NK-92 (cell line): ENCODE measurements around the gene BCL2L15.

Experiments
- DNase-seq: peaks from one replicate; lab custom pipeline; 2025; ENCODE audit not compliant: unreplicated experiment; lab: John Stamatoyannopoulos, UW

Gene BCL2L15

DNA sequence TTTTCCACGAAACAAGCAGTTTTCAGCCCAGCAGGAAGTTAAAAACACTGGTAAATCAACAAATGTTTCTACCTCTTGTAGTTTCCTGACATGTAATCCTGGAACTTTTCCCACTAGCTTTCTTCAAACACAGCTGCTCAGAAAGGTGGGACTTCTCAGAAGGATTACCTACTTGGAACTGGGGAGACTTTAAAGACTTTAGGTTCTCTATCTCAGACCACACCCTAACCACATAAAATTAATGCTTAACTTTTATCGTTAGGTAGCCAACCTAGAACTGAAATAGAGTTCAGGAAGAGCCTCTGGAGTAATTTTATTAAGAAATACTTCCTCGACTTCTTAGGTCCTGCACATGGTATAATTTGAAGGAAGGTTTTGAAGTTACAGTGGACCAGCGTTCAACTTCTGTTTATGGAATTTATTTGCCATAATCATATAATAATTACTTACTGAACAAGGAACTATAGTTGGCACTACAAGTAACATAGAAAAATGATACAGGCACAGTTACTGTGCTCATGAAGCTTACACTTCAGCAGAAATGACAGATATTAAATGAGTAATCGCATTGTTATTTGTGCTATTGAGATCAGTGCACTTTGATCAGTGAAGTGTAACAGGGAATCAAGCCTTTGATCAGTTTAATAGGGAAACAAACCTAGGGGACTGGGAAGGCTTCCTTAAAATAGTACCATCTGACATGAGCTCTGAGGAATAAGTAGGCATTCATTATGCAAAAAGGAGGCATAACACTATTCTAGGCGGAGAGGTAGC is at the start of gene BCL2L15:
BCL2L15 (minus strand) TSS at position 180 of the 774 bp plus-strand sequence. CDS start 206 bp downstream, outside the sequence.
- DNase-seq: no peak

DNA sequence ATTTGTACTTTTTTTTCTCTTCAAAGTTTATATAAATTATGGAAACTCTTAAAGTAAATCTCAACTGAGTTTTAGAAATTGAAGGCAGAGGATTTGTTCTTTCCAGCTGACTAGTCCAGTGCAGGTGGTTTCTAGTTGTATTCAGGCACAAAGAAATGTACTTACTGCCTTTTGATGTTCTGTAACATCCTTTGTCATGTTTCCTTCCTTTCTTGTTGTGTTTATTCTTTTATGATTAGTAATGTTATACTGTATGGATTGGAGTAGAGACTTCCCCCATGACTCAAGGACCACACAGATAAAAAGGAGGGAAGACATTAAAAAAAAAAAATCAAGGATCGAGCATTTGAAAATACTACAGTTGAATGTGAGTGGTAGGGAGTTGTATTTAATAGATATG is 49.8 kb upstream of the BCL2L15 start:
- no peak for DNase-seq

DNA sequence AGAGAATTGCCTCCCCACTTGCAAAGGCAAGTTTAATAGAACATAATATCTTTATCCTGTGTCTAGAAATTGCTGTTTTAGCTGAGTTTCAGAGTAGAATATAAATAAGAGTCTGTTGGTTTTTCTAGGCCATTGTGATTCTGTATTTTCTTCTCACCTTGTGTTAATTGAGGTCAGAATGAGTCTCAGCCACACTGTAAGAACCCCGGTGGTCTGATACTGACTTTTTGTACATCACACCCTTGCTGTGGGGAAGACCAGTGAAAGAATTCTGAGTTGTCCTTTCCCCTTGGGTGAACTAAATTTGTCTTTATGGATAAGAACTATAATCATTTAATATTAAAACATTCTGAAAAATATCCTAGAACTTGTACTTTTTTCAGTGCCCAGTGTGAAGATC is 48.6 kb upstream of the BCL2L15 start:
- DNase-seq: no peak

DNA sequence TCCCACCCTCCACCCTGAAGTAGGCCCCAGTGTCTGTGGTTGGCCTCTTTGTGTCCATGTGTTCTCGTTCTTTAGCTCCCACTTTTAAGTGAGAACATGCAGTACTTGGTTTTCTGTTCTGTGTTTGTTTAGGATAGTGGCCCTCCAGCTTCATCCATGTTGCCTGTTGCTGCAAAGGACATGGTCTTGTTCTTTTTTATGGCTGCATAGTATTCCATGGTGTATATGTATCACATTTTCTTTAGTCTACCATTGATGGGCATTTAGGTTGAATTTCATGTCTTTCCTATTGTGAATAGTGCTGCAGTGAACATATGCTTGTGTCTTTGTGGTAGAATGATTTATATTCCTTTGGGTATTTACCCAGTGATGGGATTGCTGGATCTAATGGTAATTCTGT is 47.8 kb upstream of the BCL2L15 start:
- DNase-seq: no peak

DNA sequence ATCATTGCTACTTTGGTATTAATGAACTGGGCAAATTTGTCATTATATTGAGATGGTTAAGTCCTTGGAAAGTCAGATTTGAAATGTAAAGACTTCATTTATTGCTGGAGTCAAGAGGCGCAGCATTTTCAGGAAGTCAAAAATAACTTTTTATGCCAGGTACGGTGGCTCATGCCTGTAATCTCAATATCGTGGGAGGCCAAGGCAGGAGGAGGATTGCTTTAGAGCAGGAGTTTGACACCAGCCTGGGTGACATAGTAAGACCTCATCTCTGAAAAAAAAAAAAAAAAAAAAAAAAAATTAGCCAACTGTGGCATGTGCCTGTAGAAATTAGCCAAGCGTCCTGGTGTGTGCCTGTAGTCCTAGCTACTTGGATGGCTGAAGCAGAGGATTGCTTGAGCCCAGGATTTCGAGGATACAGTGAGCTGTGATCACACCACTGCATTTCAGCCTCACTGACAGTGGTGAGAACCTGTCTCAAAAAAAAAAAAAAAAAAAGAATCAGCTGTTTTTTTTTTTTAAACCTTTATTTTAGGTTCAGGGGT is 47.2 kb upstream of the BCL2L15 start:
- no peak for DNase-seq

DNA sequence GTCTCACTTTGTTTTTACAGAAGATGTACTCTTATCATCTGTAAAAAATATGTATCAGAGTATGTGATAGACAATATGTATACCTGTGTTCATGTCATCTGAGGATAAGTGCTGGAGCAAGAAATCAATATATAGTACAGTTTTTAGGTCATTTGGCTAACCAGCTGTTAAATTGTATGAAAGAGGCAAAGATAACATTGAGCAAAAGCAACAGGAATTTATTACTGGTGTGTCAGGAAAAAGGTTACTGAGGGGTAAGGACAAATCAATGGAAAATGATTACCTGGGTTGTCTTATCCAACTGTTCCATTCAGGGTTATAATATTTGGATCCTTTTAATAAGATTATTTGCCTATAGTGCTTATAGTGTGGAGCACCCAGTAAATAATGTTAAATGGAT is 46.6 kb upstream of the BCL2L15 start:
- DNase-seq: no peak

DNA sequence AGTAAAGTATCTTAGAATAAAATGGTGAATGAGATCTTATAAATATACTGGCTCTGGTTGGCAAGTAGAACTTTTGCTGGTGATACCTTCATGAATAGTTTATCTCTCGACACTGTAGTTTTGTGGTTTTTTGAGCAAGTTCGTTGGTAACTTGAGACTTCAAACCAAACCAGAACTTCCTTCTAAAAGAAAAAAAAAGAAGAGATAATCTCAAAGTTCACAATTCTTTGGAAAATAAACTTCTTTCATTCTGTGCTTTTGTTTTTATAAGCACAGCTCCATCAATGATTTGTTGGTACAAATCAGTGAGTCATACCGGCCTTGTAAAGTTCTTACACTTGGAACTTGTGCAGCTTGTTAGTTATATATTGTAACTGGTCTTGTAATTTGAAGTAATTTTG is 44.1 kb upstream of the BCL2L15 start:
- DNase-seq: no peak

DNA sequence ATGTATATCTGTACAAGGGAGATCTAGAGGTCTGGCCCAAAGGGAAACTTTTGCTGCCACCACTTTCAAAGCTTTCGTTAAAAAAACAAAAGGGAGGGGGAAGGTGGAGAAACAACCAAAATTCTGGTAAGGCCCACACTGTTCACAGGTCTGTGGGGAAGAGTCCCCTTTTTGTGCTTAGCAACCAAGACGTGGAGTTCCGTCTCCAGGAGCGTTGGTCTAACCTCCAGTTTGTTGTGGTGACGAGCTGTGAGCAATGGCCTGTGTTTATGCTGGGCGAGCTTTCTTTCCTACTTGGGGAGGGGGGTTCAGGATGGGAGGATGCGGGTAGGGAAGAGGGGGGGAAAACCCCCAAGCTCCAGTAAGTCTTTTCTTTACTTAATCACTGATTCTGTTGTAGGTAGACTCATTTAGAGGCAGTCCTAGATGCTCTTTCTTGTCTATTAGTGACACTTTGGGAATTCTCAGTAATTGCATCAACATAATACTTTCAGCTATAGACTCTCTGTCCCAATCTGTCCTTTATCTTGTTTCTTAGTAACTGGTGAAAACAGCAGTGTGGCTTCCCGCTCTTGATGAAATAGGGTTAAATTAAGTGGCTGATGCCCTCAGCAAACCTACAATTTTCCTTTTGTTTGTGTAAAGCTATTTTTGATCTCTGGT is 43.2 kb upstream of the BCL2L15 start:
- no peak for DNase-seq

DNA sequence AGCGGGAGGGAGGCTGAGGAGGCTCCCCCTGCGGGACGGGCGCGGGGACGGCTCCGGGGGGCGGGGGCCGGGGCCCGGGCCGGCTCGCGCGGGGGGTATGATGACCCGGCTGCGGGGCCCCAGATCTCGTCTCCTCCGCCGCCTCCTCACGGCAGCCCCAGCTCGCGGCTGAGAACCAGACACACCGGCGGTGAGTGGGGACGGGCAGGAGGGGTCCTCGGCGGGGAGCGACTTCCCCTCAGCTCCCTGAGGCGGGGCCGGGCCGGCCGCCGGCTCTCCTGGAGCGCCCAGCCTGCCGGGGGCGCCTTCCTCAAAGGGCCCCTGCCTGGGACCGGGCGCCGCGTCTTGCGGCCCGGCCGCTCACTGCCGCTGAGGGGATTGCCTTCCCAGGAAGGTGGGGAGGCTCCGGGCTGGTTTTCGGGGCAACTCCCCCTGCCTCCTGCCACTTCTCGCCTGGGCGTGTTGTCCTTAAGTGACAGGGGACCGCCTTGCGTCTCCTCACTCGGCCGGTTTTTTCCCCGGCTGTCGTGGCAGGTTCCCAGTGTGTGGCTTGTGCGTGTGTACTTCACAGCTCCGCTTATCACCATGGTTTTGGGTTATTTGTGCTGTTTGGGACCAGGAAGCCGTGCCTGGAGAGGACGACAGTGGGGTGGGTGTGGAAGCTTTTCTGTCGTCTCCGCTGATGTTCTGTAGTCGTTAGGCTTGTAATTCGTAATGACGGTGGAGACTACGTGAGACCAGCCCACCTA is 42.5 kb upstream of the BCL2L15 start:
- DNase-seq: no peak

DNA sequence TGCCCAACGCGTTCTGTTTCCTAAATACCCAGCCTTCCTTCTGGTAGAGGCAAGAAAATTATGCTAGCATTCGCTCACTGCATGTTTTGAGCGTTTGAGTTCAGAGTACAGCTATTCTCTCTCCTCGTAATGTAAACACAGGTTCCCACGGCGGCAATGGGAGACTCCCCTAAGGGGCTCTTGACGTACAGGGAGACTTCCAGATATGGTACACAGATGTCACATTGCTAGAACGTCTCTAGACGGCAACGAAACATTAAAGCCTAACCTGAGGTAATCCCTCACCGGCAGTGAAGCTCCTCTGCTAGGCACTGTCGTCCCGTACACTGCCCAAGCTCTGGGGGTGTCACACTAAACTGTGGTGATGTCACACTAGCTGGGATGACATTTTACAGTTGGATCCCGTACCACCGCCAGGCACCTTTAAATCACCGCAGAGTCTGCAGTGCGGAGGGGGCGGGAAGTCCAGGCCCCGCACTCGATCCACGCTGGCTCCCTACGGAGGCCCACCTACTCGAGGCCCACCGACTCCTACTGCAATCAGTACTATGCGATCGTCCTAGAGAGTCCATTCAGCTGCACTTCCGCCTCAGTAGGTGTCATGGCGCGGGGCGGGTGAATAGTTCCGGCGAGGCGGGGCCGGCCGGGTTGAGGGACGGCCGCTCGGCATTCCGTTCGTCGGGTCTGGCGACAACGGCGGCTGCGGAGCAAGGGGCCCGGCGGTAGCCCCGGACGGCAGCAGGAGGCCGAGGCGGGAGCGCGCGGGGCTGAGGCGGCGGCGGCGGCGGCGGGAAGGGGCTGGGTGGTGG is 41.8 kb upstream of the BCL2L15 start, which contains the start of gene HIPK1:
HIPK1 (plus strand) TSS at position 384 of the 809 bp plus-strand sequence.
- no peak for DNase-seq

DNA sequence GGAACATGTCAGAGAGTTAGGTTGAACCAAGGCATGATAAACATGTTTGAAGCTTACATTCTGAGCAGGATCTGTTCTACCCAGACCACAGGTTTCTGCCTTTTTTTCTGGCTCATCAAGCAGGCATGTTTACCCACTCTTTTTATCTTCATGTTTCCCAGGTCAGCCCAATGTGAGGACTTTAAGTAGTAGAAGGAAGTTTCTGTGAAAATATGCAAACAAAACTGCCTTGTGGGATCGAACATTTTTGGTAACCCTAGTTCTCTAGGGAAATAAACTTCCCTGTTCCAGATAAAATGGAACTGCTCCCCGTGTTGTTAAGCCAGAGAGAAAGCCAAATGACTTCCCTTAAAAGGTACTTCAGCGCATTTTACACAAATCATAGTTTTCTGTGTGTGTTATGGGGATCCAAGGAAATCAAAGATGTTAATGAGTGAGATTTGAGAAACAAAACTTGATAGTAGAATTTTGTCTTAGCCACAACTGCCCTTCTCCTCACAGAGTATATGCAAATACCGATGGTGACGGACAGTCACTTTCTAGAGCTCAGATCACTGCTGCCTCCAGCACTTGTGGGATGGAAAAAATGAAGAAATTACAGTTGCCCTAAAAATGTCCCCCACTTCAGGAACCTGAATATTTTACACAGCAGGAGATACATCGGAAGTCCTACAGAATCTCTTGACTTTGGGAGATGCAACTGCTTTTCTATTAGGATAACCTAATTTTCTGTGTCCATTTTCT is 41.0 kb upstream of the BCL2L15 start:
- no peak for DNase-seq

DNA sequence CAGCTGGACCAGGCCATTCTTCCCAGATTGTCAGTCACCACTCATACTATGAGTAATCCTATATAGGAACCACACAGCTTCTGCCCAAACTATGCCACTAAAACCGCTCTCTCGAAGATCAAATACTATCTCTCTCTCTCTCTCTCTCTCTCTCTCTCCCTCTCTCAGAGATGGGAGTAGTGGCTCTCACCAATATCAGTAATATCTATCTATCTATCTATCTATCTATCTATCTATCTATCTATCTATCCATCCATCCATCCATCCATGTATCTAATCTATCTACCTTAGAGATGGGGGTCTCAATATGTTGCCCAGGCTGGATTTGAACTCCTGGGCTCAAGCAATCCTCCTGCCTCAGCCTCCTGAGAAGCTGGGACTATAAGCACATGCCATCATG is 37.1 kb upstream of the BCL2L15 start:
- no peak for DNase-seq

DNA sequence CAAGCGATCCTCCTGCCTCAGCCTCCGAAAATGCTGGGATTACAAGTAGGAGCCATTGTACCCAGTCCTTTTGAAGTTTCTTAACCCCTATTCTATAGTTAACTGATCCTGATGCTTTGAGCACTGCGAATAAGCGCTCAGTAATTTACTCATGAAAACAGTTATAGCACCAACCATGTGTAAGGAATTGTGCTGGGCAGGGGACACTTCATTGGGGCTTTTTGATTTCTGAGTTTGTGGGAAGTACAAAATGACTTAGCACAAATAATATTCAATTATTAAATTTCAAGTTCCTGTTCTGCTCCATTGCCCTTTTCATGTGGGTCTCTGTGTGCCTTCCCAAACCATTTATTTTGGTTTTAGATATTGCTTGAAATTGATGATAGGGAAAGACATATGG is 35.6 kb upstream of the BCL2L15 start:
- DNase-seq: no peak

DNA sequence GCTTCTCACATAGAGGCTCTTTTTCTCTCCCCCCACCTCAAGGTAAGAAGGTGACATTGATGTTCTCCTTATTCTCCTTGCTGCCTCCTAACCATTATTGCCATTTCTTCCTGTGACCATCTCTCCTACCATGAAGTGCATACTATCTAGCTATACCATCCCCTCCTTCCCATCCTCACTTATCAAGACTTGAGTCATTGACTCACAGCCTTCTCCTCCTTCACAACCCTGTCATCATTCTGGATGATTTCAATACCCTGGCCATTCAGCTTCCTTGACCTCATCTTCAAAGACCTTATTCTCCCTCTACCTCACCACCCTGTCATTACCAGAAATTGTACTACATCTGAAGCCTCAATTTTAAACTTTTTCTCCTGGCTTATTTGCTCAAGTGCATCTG is 30.9 kb upstream of the BCL2L15 start:
- no peak for DNase-seq

DNA sequence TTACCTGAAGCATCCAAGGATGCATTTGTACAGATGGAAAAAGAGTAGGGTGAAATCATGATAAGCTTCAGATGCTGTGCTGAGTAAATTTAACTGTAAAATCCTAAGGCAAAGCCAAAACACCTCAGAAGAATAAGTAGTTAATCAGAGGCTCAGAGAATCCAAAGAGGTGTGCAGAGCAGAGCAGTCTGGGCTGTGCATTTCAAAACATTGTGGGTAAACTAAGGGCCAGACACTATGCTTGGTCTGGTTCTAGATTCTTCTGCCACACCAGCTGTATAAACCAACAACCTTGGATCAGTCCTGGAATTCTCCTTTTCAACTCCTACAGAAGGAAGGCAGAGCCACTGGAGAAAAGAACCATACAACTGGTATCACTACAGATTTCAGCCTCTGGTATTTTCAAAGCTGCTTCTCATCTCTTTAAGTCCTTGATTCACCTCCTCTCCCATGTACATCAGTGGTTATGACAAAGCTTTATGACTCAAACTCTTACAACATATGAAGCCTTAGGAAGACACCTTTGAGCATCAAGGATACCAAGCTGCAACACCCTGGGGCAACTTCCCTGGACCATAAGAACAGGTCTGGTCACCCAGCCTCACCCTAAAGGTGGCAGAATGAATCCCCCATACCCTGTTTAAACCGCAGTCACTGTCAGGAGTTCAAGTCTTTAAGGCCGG is 30.2 kb upstream of the BCL2L15 start:
- DNase-seq: no peak

DNA sequence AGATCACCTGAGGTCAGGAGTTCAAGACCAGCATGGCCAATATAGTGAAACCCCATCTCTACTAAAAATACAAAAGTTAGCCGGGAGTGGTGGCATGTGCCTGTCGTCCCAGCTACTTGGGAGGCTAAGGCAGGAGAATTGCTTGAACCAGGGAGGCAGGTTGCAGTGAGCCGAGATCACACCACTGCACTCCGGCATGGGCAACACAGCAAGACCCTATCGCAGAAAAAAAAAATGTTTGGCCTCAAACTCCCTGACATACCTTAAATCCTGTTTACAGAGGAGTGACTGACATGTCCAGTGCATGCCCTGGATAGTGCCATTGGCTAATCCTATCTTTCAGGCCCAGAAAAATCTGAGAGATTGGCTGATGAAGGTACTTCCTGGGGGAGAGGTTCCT is 29.6 kb upstream of the BCL2L15 start:
- DNase-seq: no peak

DNA sequence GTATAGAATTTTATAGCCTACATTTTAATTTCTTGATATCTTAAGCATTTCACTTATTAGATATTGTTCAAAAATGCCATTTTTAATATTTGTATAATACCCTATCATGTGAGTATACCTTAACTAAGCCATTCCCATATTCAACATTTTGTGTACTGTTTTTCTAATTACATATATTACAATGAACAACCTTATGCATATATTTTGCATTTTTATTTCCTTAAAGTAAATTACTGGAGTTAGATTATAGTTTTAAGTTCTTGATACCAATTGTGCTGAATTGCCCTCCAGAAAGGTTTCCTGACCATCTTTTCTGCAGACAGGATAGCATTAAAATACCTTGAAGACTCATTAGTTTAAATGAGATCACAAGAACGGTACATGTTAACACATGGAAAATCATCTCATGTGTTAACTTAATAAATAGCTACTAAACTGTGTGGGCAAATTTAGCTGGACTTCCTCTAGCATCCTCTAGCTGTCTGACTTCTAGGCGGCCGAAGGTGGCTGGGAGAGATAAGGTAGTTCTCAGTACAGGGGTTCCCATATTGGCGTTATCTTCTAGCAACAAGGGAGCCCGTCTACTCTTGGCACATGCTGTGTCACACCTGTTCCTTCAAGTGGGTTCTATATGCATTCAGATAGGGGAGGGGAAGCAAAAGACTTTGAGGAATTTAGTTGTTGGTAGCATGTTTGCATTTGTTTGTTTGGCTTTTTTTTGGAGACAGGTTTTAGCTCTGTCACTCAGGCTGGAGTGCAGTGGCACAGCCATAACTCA is 26.7 kb upstream of the BCL2L15 start:
- DNase-seq: no peak

DNA sequence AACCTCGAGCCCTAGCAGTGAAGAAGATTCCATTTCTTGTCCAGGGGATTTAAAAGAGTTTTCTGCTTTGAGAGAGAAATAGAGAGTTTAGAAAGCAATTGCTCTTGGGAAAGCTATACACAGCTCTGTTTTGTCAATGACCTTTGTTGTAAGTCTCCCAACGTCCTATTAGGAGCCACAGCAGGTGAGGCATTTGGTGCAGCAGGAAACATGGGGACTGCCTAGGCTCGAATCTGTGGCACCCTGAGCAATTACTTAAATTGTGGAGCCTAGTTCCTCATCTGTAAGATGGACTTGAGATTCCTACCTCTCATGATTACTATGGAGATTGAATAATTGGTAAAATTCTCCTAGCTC is 25.9 kb upstream of the BCL2L15 start:
- no peak for DNase-seq
